Body of pancreas (tissue), 4 donors: ENCODE results near the gene RNF34. TPM values are rescaled to one million over a fixed set of nuclear protein-coding genes. Genes with fewer than 3 reads are reported as not detected.
"Not testable (repeated sequence)": the region's sequence is repeated elsewhere in the genome, so short reads cannot be mapped to it uniquely, and the experiment has no call there.

ENCODE experiments used
- ATAC-seq: fragments of 150-250 bp; one replicate; pipeline ENCODE4 v1.9.1; 2016
- DNase-seq, 4 donors: peaks; one replicate each; pipeline ENCODE4 v3.0.0-alpha.2; 2019
- H3K27ac ChIP-seq, 4 donors: fragments of 200-600 bp; sonication (generic); 1 replicate in 3 of 4; 2 replicates in 1 of 4; pipeline versions ENCODE4 v1.5.1 to v1.6.1; 2016 to 2019; ENCODE audit warnings: mild to moderate bottlenecking in 1 of 4, mixed read lengths in 1 of 4, moderate library complexity in 1 of 4
- H3K27me3 ChIP-seq, 2 donors: fragments of 200-600 bp; sonication (generic); one replicate each; pipeline ENCODE4 v1.6.0; 2016; ENCODE audit warnings: mild to moderate bottlenecking in 1 of 2
- H3K36me3 ChIP-seq, 2 donors: fragments of 200-600 bp; sonication (generic); replicated peaks in 1 of 2; 2 replicates each; pipeline ENCODE4 v1.5.1; 2016; ENCODE audit warnings: low read depth in 2 of 2; ENCODE audit not compliant: insufficient read depth in 1 of 2
- H3K4me1 ChIP-seq: fragments of 200-600 bp; sonication (generic); one replicate; pipeline ENCODE4 v1.6.0; 2016
- H3K4me3 ChIP-seq, 2 donors: fragments of 200-600 bp; sonication (generic); 1 replicate in 1 of 2; 2 replicates in 1 of 2; pipeline ENCODE4 v1.5.1; 2016 to 2019
- H3K9me3 ChIP-seq, 3 donors: fragments of 200-600 bp; sonication (generic); 1 replicate in 2 of 3; 2 replicates in 1 of 3; pipeline ENCODE4 v1.5.1; 2016
- CTCF ChIP-seq, 7 experiments: fragments of 450-650 bp in 4 of 7; fragments of 200-600 bp in 3 of 7; sonication (generic) in 3 of 7; IDR thresholded peaks; one replicate each; pipeline ENCODE4 v1.5.1; 2016 to 2019; ENCODE audit warnings: antibody characterized with exemption in 7 of 7
- POLR2A ChIP-seq, 3 donors: fragments of 450-650 bp; IDR thresholded peaks; one replicate each; pipeline ENCODE4 v1.6.1; 2016; ENCODE audit warnings: antibody characterized with exemption in 3 of 3, mild to moderate bottlenecking in 2 of 3
- WGBS, 2 donors: methylation state at CpG; one replicate each; pipeline ENCODE4 v1.1.5; 2017; 5-methylcytosine and 5-hydroxymethylcytosine counted together
- intact Hi-C: fragments of 100-400 bp; cut with DNase I; formaldehyde crosslinking; loops from one replicate; pipeline ENCODE4 v1.15.1; 2023
- total RNA-seq, 2 donors: library from RNA; depleted of rRNA; stranded (reverse); fragments of >200 nt; gene quantifications; one replicate each; pipeline ENCODE4 v1.1.0, GENCODE V29; 2016

The RNF34 gene
- total RNA-seq, 2 donors from 2014 or later: 25.9 to 35.3 TPM

GRCh38 chr12:121366063-121366459 lies 33.9 kb upstream of the RNF34 start:
- Histone ChIP-seq H3K9me3 (no peaks in the 10 kb centered on the region), H3K4me3 (no peak overlapping the region), H3K27ac (no peak overlapping the region), H3K36me3 (no peaks in the 10 kb centered on the region), H3K4me1 (no peaks in the 10 kb centered on the region), H3K27me3 (no peaks in the 10 kb centered on the region)
- ATAC-seq (no peak), DNase-seq (no peak)
- TF ChIP-seq POLR2A (IDR thresholded peaks at IDR 0.05) (no peak), CTCF (IDR thresholded peaks at IDR 0.05) (no peak)
- intact Hi-C loops: no loop called here
- 48 to 68% methylated on average over 4 of the region's 4 CpGs for WGBS, 2 donors

- intact Hi-C loops: no loop called here
- Histone ChIP-seq H3K36me3 (no peaks in the 10 kb centered on the region), H3K9me3 (no peaks in the 10 kb centered on the region), H3K4me1 (peaks cover under 1% of the 10 kb centered on the region), H3K27ac (no peak overlapping the region), H3K27me3 (no peaks in the 10 kb centered on the region), H3K4me3 (no peak overlapping the region)
- TF ChIP-seq POLR2A (IDR thresholded peaks at IDR 0.05): no peak
- no peak for TF ChIP-seq CTCF (IDR thresholded peaks at IDR 0.05)
- no peak for DNase-seq
- 74 to 86% methylated on average over 6 of the region's 6 CpGs for WGBS, 2 donors
- no peak for ATAC-seq
These were observed 28.5 kb upstream of the RNF34 start for GRCh38 chr12:121371404-121371803.

GRCh38 chr12:121373755-121374154 lies 26.2 kb upstream of the RNF34 start:
- 74 to 85% methylated on average over 6 of the region's 6 CpGs for WGBS, 2 donors
- intact Hi-C loops: no loop called here
- Histone ChIP-seq H3K4me1 (peaks cover 15% of the 10 kb centered on the region), H3K27ac (no peak overlapping the region), H3K27me3 (no peaks in the 10 kb centered on the region), H3K9me3 (no peaks in the 10 kb centered on the region), H3K36me3 (no peaks in the 10 kb centered on the region), H3K4me3 (no peak overlapping the region)
- ATAC-seq (no peak), DNase-seq (no peak)
- no peak for TF ChIP-seq CTCF (IDR thresholded peaks at IDR 0.05)
- TF ChIP-seq POLR2A (IDR thresholded peaks at IDR 0.05): no peak

- ATAC-seq, H3K4me3 ChIP-seq, H3K27me3 ChIP-seq, H3K27ac ChIP-seq, H3K9me3 ChIP-seq, intact Hi-C loops, H3K36me3 ChIP-seq, DNase-seq: not testable (repeated sequence)
- peaks cover 15% of the 10 kb centered on the region for H3K4me1 ChIP-seq
- 96% methylated on average over 18 of the region's 23 CpGs; no CpG with 5 or more reads in 1 of the 2 donors for WGBS, 2 donors
These were observed 25.6 kb upstream of the RNF34 start for GRCh38 chr12:121374336-121374735.

GRCh38 chr12:121374945-121375584 lies 24.9 kb upstream of the RNF34 start:
- 80 to 88% methylated on average over 12 to 14 of the region's 14 CpGs for WGBS, 2 donors
- H3K4me1 ChIP-seq: peaks cover 15% of the 10 kb centered on the region
- intact Hi-C loops, H3K36me3 ChIP-seq, ATAC-seq, DNase-seq, H3K4me3 ChIP-seq, H3K27me3 ChIP-seq, H3K27ac ChIP-seq, H3K9me3 ChIP-seq: not testable (repeated sequence)
